WERI-Rb-1 (cell line): ENCODE data around the gene NDST3.

Experiments
- DNase-seq: peaks from one replicate; pipeline ENCODE4 v3.0.0-alpha.2; 2020
- H3K27ac ChIP-seq: fragments of 250-450 bp; sonication (Bioruptor Pico); 2 replicates; pipeline ENCODE4 v1.5.1; 2020; ENCODE audit warnings: mild to moderate bottlenecking, moderate library complexity
- H3K27me3 ChIP-seq: fragments of 250-450 bp; sonication (Bioruptor Pico); 2 replicates; pipeline ENCODE4 v1.5.1; 2021; ENCODE audit warnings: mild to moderate bottlenecking, low read depth, moderate library complexity; ENCODE audit not compliant: insufficient read depth, severe bottlenecking
- H3K36me3 ChIP-seq: fragments of 250-450 bp; sonication (Bioruptor Pico); 2 replicates; pipeline ENCODE4 v1.5.1; 2020; ENCODE audit warnings: mild to moderate bottlenecking, moderate library complexity
- H3K4me3 ChIP-seq: 2 replicates; pipeline ENCODE4 v1.5.1; 2011; ENCODE audit warnings: low read depth, mild to moderate bottlenecking, control low read depth, low read length
- H3K9me3 ChIP-seq: fragments of 250-450 bp; sonication (Bioruptor Pico); 2 replicates; pipeline ENCODE4 v1.5.1; 2021; ENCODE audit warnings: mild to moderate bottlenecking, moderate library complexity; ENCODE audit not compliant: severe bottlenecking
- TF ChIP-seq, protein P1 (sequence below): IDR thresholded peaks from 2 replicates; pipeline ENCODE4 v1.5.1; 2011; ENCODE audit warnings: low read depth, mild to moderate bottlenecking, control low read depth, inconsistent platforms, low read length

Gene NDST3

DNA sequence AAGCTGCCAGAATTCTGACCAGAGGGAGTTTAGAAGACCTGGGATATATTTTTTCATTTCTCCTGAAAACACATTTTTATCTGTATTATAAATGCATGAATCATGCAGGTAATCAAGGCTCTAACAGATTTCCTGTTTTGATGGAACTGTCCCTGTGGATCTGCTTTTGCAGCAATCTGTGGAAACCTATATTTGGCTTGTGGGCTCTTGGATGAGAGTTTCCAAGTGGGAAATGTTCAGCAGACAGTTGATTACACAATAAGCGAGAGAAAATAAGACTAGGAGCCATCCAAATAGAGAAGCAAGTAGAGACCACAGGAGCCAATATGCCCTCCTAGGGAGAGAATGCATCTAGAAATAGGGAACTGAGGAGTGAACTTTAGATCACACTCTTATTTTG is 105.0 kb downstream of the NDST3 start:
- TF ChIP-seq, protein P1, sequence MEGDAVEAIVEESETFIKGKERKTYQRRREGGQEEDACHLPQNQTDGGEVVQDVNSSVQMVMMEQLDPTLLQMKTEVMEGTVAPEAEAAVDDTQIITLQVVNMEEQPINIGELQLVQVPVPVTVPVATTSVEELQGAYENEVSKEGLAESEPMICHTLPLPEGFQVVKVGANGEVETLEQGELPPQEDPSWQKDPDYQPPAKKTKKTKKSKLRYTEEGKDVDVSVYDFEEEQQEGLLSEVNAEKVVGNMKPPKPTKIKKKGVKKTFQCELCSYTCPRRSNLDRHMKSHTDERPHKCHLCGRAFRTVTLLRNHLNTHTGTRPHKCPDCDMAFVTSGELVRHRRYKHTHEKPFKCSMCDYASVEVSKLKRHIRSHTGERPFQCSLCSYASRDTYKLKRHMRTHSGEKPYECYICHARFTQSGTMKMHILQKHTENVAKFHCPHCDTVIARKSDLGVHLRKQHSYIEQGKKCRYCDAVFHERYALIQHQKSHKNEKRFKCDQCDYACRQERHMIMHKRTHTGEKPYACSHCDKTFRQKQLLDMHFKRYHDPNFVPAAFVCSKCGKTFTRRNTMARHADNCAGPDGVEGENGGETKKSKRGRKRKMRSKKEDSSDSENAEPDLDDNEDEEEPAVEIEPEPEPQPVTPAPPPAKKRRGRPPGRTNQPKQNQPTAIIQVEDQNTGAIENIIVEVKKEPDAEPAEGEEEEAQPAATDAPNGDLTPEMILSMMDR = no peak
- Histone ChIP-seq H3K9me3 (no peaks in the 10 kb centered on the region), H3K27me3 (no peaks in the 10 kb centered on the region), H3K27ac (no peak overlapping the region), H3K36me3 (no peaks in the 10 kb centered on the region; the same call in 1 of the 2 replicates), H3K4me3 (no peak overlapping the region)
- DNase-seq = no peak

DNA sequence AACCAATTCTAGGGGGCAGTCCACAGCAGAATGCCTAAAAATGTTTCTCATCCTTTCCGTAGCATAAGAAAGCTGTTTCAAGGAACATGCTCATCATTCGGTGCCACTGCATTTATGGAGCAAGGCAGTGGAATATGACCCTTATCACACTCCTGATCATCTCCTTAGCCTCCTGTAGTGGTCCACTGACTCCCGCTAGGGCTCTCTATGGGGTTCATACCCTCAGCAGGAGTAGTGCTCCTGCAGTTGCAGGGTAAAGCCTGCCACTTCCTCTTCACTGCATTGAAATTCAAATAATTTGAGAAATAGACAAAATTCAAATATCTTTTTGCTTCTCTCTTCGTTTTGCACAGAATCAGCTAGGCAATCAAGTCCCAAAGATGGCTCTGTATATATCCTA is 107.0 kb downstream of the NDST3 start:
- TF ChIP-seq, protein P1 = no peak
- DNase-seq = no peak
- H3K27ac ChIP-seq = no peak overlapping the region
- H3K36me3 ChIP-seq = no peaks in the 10 kb centered on the region
- no peaks in the 10 kb centered on the region for H3K9me3 ChIP-seq
- no peaks in the 10 kb centered on the region for H3K27me3 ChIP-seq
- H3K4me3 ChIP-seq = no peak overlapping the region

DNA sequence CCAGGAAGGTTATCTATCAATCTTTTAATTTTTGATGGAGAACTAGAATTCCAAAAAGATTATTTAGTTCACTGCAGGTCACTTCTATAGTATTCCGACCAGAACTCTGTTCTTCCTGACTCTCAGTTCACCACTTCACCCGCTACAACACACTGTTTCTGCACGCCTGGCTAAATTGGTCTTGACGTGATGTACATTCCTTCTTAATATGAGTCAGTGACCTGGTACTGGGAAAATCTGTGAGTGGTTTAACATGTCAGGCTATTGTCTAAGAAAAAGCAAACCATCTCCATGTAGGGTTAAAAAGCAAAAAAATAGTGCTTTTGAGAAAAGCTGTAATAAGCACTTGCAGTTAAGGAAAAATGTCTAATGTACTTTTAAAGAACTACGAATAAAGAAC is 120.4 kb downstream of the NDST3 start:
- no peaks in the 10 kb centered on the region for H3K36me3 ChIP-seq
- H3K27ac ChIP-seq = no peak overlapping the region
- H3K27me3 ChIP-seq = no peaks in the 10 kb centered on the region
- H3K4me3 ChIP-seq = no peak overlapping the region
- no peak for DNase-seq
- H3K9me3 ChIP-seq = peaks cover under 1% of the 10 kb centered on the region
- TF ChIP-seq, protein P1 = no peak

DNA sequence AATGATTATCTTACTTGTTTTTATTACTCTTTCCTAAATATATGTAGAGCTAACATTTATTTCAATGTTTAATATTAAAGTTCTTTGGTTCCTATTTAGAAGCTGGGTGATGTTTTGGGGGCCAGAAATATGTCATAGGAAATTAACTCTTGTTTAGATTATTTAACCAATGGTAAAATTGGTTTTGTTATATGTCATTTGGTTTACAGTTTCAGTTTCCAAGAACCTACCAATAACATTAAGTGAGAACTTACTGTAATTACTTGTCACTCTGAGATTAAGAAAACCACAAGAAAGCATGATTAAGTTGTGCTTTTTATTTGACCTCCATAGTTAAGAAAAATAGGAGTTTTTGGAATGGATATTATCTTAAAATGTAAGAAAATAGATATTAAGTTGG is 121.2 kb downstream of the NDST3 start:
- Histone ChIP-seq H3K27me3 (no peaks in the 10 kb centered on the region), H3K27ac (no peak overlapping the region), H3K36me3 (no peaks in the 10 kb centered on the region), H3K9me3 (peaks cover 6% of the 10 kb centered on the region), H3K4me3 (no peak overlapping the region)
- DNase-seq = no peak
- TF ChIP-seq, protein P1 = no peak

DNA sequence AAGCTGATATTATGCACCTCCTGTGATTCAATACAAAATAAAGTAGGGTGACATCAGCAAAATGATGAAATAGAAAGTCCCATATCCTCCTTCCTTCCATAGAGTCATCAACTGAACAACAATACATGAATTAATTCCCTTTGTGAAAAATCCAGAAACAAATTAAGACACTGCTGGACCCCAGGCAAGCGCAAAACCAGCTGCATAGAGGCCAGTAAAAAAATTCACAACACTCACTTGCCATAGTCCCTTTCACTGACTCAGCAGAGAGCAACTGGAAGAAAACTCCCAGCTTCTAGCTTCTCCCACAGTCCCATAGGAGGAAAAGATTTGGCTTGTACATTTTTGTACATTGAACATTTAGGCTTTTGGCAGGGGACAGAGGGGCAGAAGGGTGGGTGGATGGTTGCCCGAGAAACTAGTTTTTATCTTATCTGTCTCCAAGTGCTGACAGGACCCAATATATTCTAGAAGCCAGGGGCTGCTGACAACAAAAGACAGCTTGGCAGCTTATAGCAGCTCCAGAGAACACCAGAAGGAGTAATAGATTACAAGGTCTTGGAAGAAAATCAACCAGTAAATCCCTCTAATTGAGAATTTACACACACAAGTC is 124.6 kb downstream of the NDST3 start:
- Histone ChIP-seq H3K9me3 (peaks cover 10% of the 10 kb centered on the region), H3K27me3 (no peaks in the 10 kb centered on the region), H3K27ac (no peak overlapping the region), H3K4me3 (no peak overlapping the region), H3K36me3 (no peaks in the 10 kb centered on the region)
- DNase-seq = peak; percentile 18
- TF ChIP-seq, protein P1 = no peak

DNA sequence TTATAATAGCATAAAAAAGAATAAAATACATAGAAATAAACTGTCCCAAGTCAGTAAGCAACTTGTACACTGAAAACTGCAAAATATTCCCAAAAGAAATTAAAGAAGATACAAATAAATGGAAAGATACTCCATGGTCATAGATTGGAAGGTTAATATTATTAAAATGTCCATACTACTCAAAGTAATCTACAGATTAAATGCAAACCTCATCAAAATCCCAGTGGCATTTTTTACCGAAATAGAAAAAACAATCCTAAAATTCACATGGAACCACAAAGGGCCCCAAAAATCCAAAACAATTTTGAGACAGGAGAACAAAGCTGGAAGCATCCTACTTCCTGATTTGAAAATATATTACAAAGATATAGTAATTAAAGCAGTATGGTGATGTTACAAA is 133.0 kb downstream of the NDST3 start:
- peaks cover 3% of the 10 kb centered on the region for H3K9me3 ChIP-seq
- H3K27ac ChIP-seq = no peak overlapping the region
- H3K36me3 ChIP-seq = no peaks in the 10 kb centered on the region
- no peak overlapping the region for H3K4me3 ChIP-seq
- DNase-seq = no peak
- no peaks in the 10 kb centered on the region for H3K27me3 ChIP-seq
- TF ChIP-seq, protein P1 = no peak
